ENCODE results near the gene AMELX. TPM values are rescaled to one million over a fixed set of nuclear protein-coding genes. Genes with fewer than 3 reads are reported as not detected.

AMELX gene
- total and polyA plus RNA-seq, 2 of the 13 experiments (the other 11 are each of a cell fraction or from before 2014, with no cell fraction given): not detected

- TF ChIP-seq CREB3 (CRISPR knock-in tag; IDR thresholded peaks at IDR 0.05): no peak
- no peak for TF ChIP-seq TIGD3 (CRISPR knock-in tag; IDR thresholded peaks at IDR 0.05; ENCODE audit: borderline replicate concordance)
- no peak for TF ChIP-seq HHEX (CRISPR knock-in tag; IDR thresholded peaks at IDR 0.05)
- TF ChIP-seq RBM22 (optimal IDR thresholded peaks at IDR 0.05; ENCODE audit: low read length): no peak
- no peak for TF ChIP-seq ZMAT3 (CRISPR knock-in tag; conservative IDR thresholded peaks at IDR 0.05)
- no peak for TF ChIP-seq AGO1 (IDR thresholded peaks at IDR 0.05; ENCODE audit: low read depth, low read length, poor library complexity, severe bottlenecking)
- TF ChIP-seq ZNF10 (CRISPR knock-in tag; IDR thresholded peaks at IDR 0.05; ENCODE audit: borderline replicate concordance, low read depth): no peak
- no peak for TF ChIP-seq UBTF (CRISPR knock-in tag; IDR thresholded peaks at IDR 0.05)
- no peak for TF ChIP-seq GFI1 (CRISPR knock-in tag; IDR thresholded peaks at IDR 0.05; ENCODE audit: borderline replicate concordance)
- no peak overlapping the region for H3K9ac ChIP-seq (ENCODE audit: insufficient read depth, low read depth, low read length)
- no peak for ATAC-seq
- H3K27ac ChIP-seq (ENCODE audit: extremely low read length, insufficient read depth, low read length): no peak overlapping the region
- no peak overlapping the region for H2AFZ ChIP-seq (ENCODE audit: low read length)
- no peak for DNase-seq (ENCODE audit: low spot score)
- WGBS (ENCODE audit: low lambda C conversion rate): 28% methylated on average over 7 of the region's 7 CpGs
- intact Hi-C loops (cut with micrococcal nuclease; ENCODE audit: unreplicated experiment) (no loop called here), in situ Hi-C loops (cut with HindIII; ENCODE audit: extremely low pct_ligation_motif_present, low pct_unique_long_range_greater_than_20kb) (no loop called here)
- BruUV-seq (replicated peaks): no TSS peak
- H3K27me3 ChIP-seq (ENCODE audit: control insufficient read depth in 1 of 2, insufficient read depth in 2 of 2, low read length in 2 of 2): no peaks in the 10 kb centered on the region
- ChIA-PET CTCF (ENCODE audit: low intra/inter-chr PET ratio, low total read pairs) (no interaction called here), POLR2A (no interaction called here)
- H3K4me3 ChIP-seq (replicated peaks in 1 of 3; ENCODE audit: insufficient read depth in 1 of 3, low read depth in 2 of 3, low read length in 3 of 3): no peak overlapping the region
- no peak overlapping the region for H3K4me2 ChIP-seq (ENCODE audit: low read depth, low read length)
- no peaks in the 10 kb centered on the region for H4K20me1 ChIP-seq (ENCODE audit: insufficient read depth, low read length)
- H3K79me2 ChIP-seq (ENCODE audit: insufficient read depth, low read length): no peaks in the 10 kb centered on the region
- no peaks in the 10 kb centered on the region for H3K36me3 ChIP-seq (replicated peaks in 1 of 2; ENCODE audit: control insufficient read depth in 1 of 2, insufficient read depth in 2 of 2, low read length in 2 of 2)
- no peaks in the 10 kb centered on the region for H3K4me1 ChIP-seq (ENCODE audit: insufficient read depth, low read length)
- no peaks in the 10 kb centered on the region for H3K9me3 ChIP-seq (ENCODE audit: low read length)
- no peak for FAIRE-seq
Measured at GRCh38 chrX:11311706-11312105, 18.5 kb downstream of the AMELX start.
